Sigmoid colon (tissue), 3 donors: ENCODE data around the gene GRM1.

Source experiments
- POLR2A ChIP-seq, 2 donors: fragments of 450-650 bp; IDR thresholded peaks; one replicate each; pipeline ENCODE4 v1.6.1; 2016; ENCODE audit warnings: antibody characterized with exemption in 2 of 2, mild to moderate bottlenecking in 2 of 2, moderate library complexity in 2 of 2
- TF ChIP-seq, protein P1 (sequence below), 4 experiments: fragments of 450-650 bp in 3 of 4; fragments of 200-600 bp in 1 of 4; IDR thresholded peaks; one replicate each; pipeline ENCODE4 v1.5.1; 2016 to 2019; ENCODE audit warnings: antibody characterized with exemption in 4 of 4, mild to moderate bottlenecking in 3 of 4, moderate library complexity in 2 of 4

DNA sequence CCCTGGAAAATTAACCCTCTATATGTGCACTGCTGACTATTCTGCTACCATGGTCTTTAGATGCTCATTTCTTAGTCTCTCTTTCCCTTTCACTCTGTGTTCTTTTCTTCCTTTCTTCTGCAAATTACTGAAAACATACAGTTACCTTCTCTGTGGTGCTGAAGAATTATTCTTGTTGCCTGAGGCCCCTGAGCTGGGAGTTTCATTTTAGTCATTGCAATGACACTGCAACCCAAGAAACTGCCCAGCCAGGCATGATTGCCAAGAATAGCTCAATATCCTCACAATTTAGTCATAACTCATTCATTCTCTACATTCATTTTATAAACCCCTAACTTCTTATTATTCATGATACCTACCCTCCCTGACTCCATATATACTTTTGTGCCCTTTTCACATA is 269.0 kb downstream of the GRM1 start:
- no peak for TF ChIP-seq POLR2A (IDR thresholded peaks at IDR 0.05)
- TF ChIP-seq, protein P1, sequence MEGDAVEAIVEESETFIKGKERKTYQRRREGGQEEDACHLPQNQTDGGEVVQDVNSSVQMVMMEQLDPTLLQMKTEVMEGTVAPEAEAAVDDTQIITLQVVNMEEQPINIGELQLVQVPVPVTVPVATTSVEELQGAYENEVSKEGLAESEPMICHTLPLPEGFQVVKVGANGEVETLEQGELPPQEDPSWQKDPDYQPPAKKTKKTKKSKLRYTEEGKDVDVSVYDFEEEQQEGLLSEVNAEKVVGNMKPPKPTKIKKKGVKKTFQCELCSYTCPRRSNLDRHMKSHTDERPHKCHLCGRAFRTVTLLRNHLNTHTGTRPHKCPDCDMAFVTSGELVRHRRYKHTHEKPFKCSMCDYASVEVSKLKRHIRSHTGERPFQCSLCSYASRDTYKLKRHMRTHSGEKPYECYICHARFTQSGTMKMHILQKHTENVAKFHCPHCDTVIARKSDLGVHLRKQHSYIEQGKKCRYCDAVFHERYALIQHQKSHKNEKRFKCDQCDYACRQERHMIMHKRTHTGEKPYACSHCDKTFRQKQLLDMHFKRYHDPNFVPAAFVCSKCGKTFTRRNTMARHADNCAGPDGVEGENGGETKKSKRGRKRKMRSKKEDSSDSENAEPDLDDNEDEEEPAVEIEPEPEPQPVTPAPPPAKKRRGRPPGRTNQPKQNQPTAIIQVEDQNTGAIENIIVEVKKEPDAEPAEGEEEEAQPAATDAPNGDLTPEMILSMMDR (IDR thresholded peaks at IDR 0.05): no peak
